HG03025 (cell line): ENCODE results near the gene TACR1.

ENCODE experiments used
- ATAC-seq: cut with Tn5 transposase; IDR thresholded peaks from one replicate; pipeline ENCODE4 v1.9.1; 2021; ENCODE audit warnings: mild to moderate bottlenecking, moderate library complexity; ENCODE audit not compliant: unreplicated experiment, low FRiP score

The TACR1 gene

GRCh38 chr2:75055142-75055819 lies 144.0 kb downstream of the TACR1 start:
- ATAC-seq, result no peak

GRCh38 chr2:75054296-75054695 lies 145.0 kb downstream of the TACR1 start:
- ATAC-seq, result no peak

- ATAC-seq, result peak; percentile 53
Observed at GRCh38 chr2:75053484-75054112, 145.7 kb downstream of the TACR1 start.

- no peak for ATAC-seq
Observed at GRCh38 chr2:75047992-75048625, 151.2 kb downstream of the TACR1 start.

GRCh38 chr2:75047189-75047991 lies 151.9 kb downstream of the TACR1 start:
- no peak for ATAC-seq

- no peak for ATAC-seq
Observed at GRCh38 chr2:75045526-75046050, 153.7 kb downstream of the TACR1 start.

- ATAC-seq, result no peak
Observed at GRCh38 chr2:75044291-75044690, 155.0 kb downstream of the TACR1 start.

GRCh38 chr2:75042823-75043222 lies 156.5 kb downstream of the TACR1 start:
- ATAC-seq, result no peak

- no peak for ATAC-seq
Observed at GRCh38 chr2:75041731-75042600, 157.4 kb downstream of the TACR1 start.

- no peak for ATAC-seq
Observed at GRCh38 chr2:75041226-75041625, 158.1 kb downstream of the TACR1 start.

GRCh38 chr2:75035444-75036353 lies 163.6 kb downstream of the TACR1 start:
- ATAC-seq, result no peak

- no peak for ATAC-seq
Observed at GRCh38 chr2:75033516-75033915, 165.8 kb downstream of the TACR1 start.

- ATAC-seq, result no peak
Observed at GRCh38 chr2:75031906-75032803, 167.2 kb downstream of the TACR1 start.

- ATAC-seq, result no peak
Observed at GRCh38 chr2:75031171-75031570, 168.1 kb downstream of the TACR1 start.

- no peak for ATAC-seq
Observed at GRCh38 chr2:75030218-75031009, 168.9 kb downstream of the TACR1 start.

- no peak for ATAC-seq
Observed at GRCh38 chr2:75027886-75028285, 171.4 kb downstream of the TACR1 start.
